CD8-positive, alpha-beta memory T cell (primary cell): ENCODE measurements around the gene KCNC1. TPM values are rescaled to one million over a fixed set of nuclear protein-coding genes. Genes with fewer than 3 reads are reported as not detected.

Experiments used
- CTCF ChIA-PET: fragments of 350-600 bp; sonication (Branson Sonifier 250); formaldehyde crosslinking; loops from one replicate; lab custom pipeline; 2021; ENCODE audit warnings: antibody characterized with exemption; lab: Charles Lee
- POLR2A ChIA-PET: fragments of 350-600 bp; sonication (Branson Sonifier 250); formaldehyde crosslinking; loops from one replicate; lab custom pipeline; 2021; ENCODE audit warnings: antibody characterized with exemption; lab: Charles Lee
- DNase-seq, 5 donors: peaks; one replicate each; pipeline versions ENCODE4 v3.0.0 to v3.0.0-alpha.2; 2020 to 2022; ENCODE audit warnings: mixed read lengths in 1 of 5
- H3K27ac ChIP-seq: one replicate; pipeline ENCODE4 v1.7.0; 2013; ENCODE audit warnings: low read depth, mild to moderate bottlenecking, low read length, moderate library complexity
- H3K27me3 ChIP-seq: 2 replicates; pipeline ENCODE4 v1.7.0; 2013; ENCODE audit warnings: low read length, mild to moderate bottlenecking; ENCODE audit not compliant: insufficient read depth, poor library complexity, severe bottlenecking
- H3K36me3 ChIP-seq: 2 replicates; pipeline ENCODE4 v1.7.0; 2013; ENCODE audit warnings: mild to moderate bottlenecking, low read length, moderate library complexity; ENCODE audit not compliant: insufficient read depth
- H3K4me1 ChIP-seq: 2 replicates; pipeline ENCODE4 v1.7.0; 2013; ENCODE audit warnings: mild to moderate bottlenecking, low read length, moderate library complexity; ENCODE audit not compliant: insufficient read depth
- H3K4me3 ChIP-seq: 2 replicates; pipeline ENCODE4 v1.7.0; 2013; ENCODE audit warnings: mild to moderate bottlenecking, low read length
- H3K9me3 ChIP-seq: 2 replicates; pipeline ENCODE4 v1.7.0; 2013; ENCODE audit warnings: mild to moderate bottlenecking, low read length
- H3K27ac Mint-ChIP-seq, 8 donors: one replicate each; pipeline ENCODE4 v1.8.0; 2020 to 2021; ENCODE audit warnings: mixed read lengths in 8 of 8, mild to moderate bottlenecking in 6 of 8, inconsistent platforms in 3 of 8, moderate library complexity in 3 of 8
- H3K27me3 Mint-ChIP-seq, 2 donors: one replicate each; pipeline ENCODE4 v1.8.0; 2020 to 2021; ENCODE audit warnings: mixed read lengths in 2 of 2, mild to moderate bottlenecking in 1 of 2, moderate library complexity in 1 of 2
- H3K36me3 Mint-ChIP-seq, 3 donors: one replicate each; pipeline ENCODE4 v1.8.0; 2020 to 2021; ENCODE audit warnings: mixed read lengths in 3 of 3, inconsistent platforms in 1 of 3, mild to moderate bottlenecking in 1 of 3
- H3K4me1 Mint-ChIP-seq, 3 donors: one replicate each; pipeline ENCODE4 v1.8.0; 2020 to 2021; ENCODE audit warnings: mixed read lengths in 3 of 3, inconsistent platforms in 1 of 3, mild to moderate bottlenecking in 1 of 3
- H3K4me3 Mint-ChIP-seq, 7 donors: one replicate each; pipeline ENCODE4 v1.8.0; 2020 to 2021; ENCODE audit warnings: mixed read lengths in 7 of 7, mild to moderate bottlenecking in 6 of 7, moderate library complexity in 4 of 7, inconsistent platforms in 2 of 7
- H3K9me3 Mint-ChIP-seq, 5 donors: one replicate each; pipeline ENCODE4 v1.8.0; 2020 to 2022; ENCODE audit warnings: mixed read lengths in 5 of 5, mild to moderate bottlenecking in 3 of 5, moderate library complexity in 2 of 5, inconsistent platforms in 1 of 5
- polyA plus RNA-seq: library from polyadenylated mRNA; unstranded; fragments of 300-500 nt; fragmentation: Illumina TruSeq; gene quantifications from one replicate; pipeline ENCODE4 v1.2.3, GENCODE V29; 2021
- total RNA-seq, 2 experiments: library from RNA; stranded (reverse); gene quantifications; one replicate each; pipeline ENCODE4 v1.2.3, GENCODE V29; 2021

KCNC1 gene
- total and polyA plus RNA-seq, 3 experiments from 2014 or later: not detected

DNA sequence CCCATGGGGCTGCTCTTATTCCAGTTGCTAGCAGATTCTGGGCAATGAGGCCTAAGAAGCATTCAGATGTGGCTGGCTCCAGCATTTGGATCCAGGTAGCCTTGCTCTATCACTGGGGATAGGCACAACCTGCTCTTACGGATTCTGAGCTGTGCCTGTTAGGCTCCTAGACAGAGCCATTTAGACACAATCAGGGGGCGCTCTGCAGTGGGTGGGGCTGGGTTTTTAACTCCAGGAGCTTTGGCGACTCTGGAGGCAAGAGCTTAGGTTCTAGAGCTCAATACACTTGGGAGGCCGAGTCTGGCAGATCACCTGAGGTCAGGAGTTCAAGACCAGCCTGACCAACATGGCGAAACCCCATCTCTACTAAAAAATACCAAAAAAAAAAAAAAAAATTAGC lies 32.0 kb downstream of the KCNC1 start:
- DNase-seq: peak in 1 of 5 donors; percentile 6
- H3K36me3 Mint-ChIP-seq: no peaks in the 10 kb centered on the region
- H3K9me3 Mint-ChIP-seq: no peaks in the 10 kb centered on the region
- Histone ChIP-seq H3K27ac (no peak overlapping the region), H3K4me1 (no peaks in the 10 kb centered on the region), H3K27me3 (no peaks in the 10 kb centered on the region), H3K4me3 (no peak overlapping the region), H3K9me3 (no peaks in the 10 kb centered on the region), H3K36me3 (no peaks in the 10 kb centered on the region)
- POLR2A ChIA-PET: no interaction called here
- H3K4me1 Mint-ChIP-seq: no peaks in the 10 kb centered on the region
- CTCF ChIA-PET: no interaction called here
- no peak overlapping the region for H3K4me3 Mint-ChIP-seq
- H3K27me3 Mint-ChIP-seq: peaks cover 4 to 14% of the 10 kb centered on the region in 2 donors
- H3K27ac Mint-ChIP-seq: no peak overlapping the region

DNA sequence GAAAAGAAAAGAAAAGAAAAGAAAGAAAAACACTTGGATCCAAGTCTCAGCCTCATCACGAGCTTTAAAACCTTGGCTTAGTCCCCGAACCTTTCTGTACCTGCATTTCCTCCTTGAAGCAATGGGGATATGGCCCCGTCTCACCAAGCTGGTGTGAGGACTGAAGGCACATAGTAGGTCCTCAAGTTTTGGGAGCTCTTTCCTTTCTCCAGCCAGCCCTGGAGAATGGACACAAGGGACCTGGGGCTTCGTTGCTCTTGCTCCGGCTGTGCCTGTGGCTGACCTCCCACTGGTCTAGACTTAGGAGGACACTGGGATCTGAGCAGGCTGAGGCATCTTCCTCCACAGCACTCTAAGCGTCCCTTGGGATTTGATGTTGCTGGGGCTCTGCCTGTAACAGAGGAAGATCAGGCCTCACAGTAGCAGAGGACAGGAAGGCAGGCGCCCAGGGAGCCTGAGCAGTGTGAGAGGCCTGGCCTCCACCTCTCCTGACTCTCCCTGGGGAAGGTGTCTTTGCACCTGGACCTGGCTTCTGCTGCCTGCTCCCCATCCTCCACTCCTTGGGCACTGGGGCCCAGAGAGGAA lies 32.8 kb downstream of the KCNC1 start:
- no peaks in the 10 kb centered on the region for H3K4me1 ChIP-seq
- no peaks in the 10 kb centered on the region for H3K27me3 ChIP-seq
- DNase-seq: peak in 1 of 5 donors; percentile 14
- H3K9me3 ChIP-seq: no peaks in the 10 kb centered on the region
- H3K36me3 ChIP-seq: no peaks in the 10 kb centered on the region
- ChIA-PET CTCF (no interaction called here), POLR2A (no interaction called here)
- H3K9me3 Mint-ChIP-seq: no peaks in the 10 kb centered on the region
- H3K27ac Mint-ChIP-seq: no peak overlapping the region
- H3K4me3 Mint-ChIP-seq: no peak overlapping the region
- H3K4me1 Mint-ChIP-seq: no peaks in the 10 kb centered on the region
- peaks cover 4 to 14% of the 10 kb centered on the region in 2 donors for H3K27me3 Mint-ChIP-seq
- H3K4me3 ChIP-seq: no peak overlapping the region
- no peaks in the 10 kb centered on the region for H3K36me3 Mint-ChIP-seq
- no peak overlapping the region for H3K27ac ChIP-seq

GRCh38 chr11:17767914-17768313 lies 33.3 kb downstream of the KCNC1 start:
- H3K27me3 ChIP-seq: no peaks in the 10 kb centered on the region

DNA sequence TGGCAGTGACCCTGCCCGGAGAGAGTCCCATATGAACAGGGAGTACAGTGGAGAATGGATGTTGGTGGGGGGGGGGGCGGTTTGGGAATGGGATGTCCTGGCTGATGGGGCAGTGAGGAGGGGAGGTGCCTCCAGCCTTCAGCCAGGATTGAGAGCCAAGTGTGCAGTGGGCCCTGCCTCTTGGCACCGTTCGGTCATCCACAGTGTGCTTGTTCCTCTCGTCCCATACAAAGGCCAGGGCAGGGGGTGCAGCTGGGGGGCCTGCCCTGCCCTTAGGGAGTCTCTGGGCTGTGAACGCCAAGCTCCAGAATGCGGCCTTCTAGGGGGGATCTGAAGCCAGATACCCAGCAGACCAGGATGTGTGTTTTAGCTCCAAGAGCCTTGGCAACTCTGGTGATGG lies 34.0 kb downstream of the KCNC1 start:
- Mint-ChIP-seq H3K27ac (no peak overlapping the region), H3K4me1 (no peaks in the 10 kb centered on the region), H3K4me3 (no peak overlapping the region), H3K36me3 (no peaks in the 10 kb centered on the region), H3K9me3 (no peaks in the 10 kb centered on the region), H3K27me3 (peaks cover 4 to 14% of the 10 kb centered on the region in 2 donors)
- Histone ChIP-seq H3K27me3 (no peaks in the 10 kb centered on the region), H3K9me3 (no peaks in the 10 kb centered on the region), H3K36me3 (no peaks in the 10 kb centered on the region), H3K4me1 (no peaks in the 10 kb centered on the region), H3K4me3 (no peak overlapping the region), H3K27ac (no peak overlapping the region)
- no peak for DNase-seq
- ChIA-PET CTCF (no interaction called here), POLR2A (no interaction called here)

More at GRCh38 chr11:17767914-17768313, 33.3 kb downstream of the KCNC1 start:
- peak in 1 of 5 donors; percentile 4 for DNase-seq
- Histone ChIP-seq H3K27ac (no peak overlapping the region), H3K9me3 (no peaks in the 10 kb centered on the region), H3K36me3 (no peaks in the 10 kb centered on the region), H3K4me3 (no peak overlapping the region), H3K4me1 (no peaks in the 10 kb centered on the region)
- Mint-ChIP-seq H3K9me3 (no peaks in the 10 kb centered on the region), H3K36me3 (no peaks in the 10 kb centered on the region), H3K4me3 (no peak overlapping the region), H3K27me3 (peaks cover 4 to 14% of the 10 kb centered on the region in 2 donors), H3K4me1 (no peaks in the 10 kb centered on the region), H3K27ac (no peak overlapping the region)
- ChIA-PET POLR2A (no interaction called here), CTCF (no interaction called here)

DNA sequence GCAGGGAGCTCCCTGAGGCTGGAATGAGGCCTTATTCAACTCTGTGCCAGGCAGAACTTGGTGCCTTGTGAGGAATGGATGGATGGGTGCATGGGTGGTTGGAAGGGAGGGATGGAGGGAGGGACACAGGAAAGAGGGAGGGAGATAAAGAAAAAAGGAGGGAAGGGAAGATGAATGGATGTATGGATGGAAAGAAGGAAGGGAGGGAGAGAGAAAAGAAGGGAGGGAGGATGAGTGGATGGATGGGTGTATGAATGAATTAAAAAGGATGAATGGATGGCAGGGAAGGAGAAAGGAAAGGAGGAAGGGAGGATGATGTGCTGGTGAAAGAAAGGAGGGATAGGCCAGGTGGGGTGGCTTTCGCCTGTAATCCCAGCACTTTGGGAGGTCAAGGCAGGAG lies 34.6 kb downstream of the KCNC1 start:
- Histone ChIP-seq H3K27ac (no peak overlapping the region), H3K27me3 (no peaks in the 10 kb centered on the region), H3K4me1 (no peaks in the 10 kb centered on the region), H3K36me3 (no peaks in the 10 kb centered on the region), H3K9me3 (no peaks in the 10 kb centered on the region), H3K4me3 (no peak overlapping the region)
- H3K9me3 Mint-ChIP-seq: no peaks in the 10 kb centered on the region
- ChIA-PET POLR2A (no interaction called here), CTCF (no interaction called here)
- peak in 1 of 5 donors; percentile 4 for DNase-seq
- no peak overlapping the region for H3K4me3 Mint-ChIP-seq
- H3K4me1 Mint-ChIP-seq: no peaks in the 10 kb centered on the region
- no peak overlapping the region for H3K27ac Mint-ChIP-seq
- no peaks in the 10 kb centered on the region for H3K36me3 Mint-ChIP-seq
- peaks cover 4 to 14% of the 10 kb centered on the region in 2 donors for H3K27me3 Mint-ChIP-seq

- Histone ChIP-seq H3K27ac (no peak overlapping the region), H3K4me1 (no peaks in the 10 kb centered on the region), H3K27me3 (no peaks in the 10 kb centered on the region), H3K36me3 (no peaks in the 10 kb centered on the region), H3K4me3 (no peak overlapping the region), H3K9me3 (no peaks in the 10 kb centered on the region)
- Mint-ChIP-seq H3K4me3 (no peak overlapping the region), H3K9me3 (no peaks in the 10 kb centered on the region), H3K27ac (peak overlapping the region in 1 of 8 donors; percentile 48), H3K4me1 (no peaks in the 10 kb centered on the region), H3K27me3 (peaks cover 4 to 10% of the 10 kb centered on the region in 2 donors), H3K36me3 (no peaks in the 10 kb centered on the region)
- DNase-seq: peak in 1 of 5 donors; percentile 30
- ChIA-PET CTCF (interaction anchor here (1.1 kb wide), 1 partner anchor 39 kb away, joined by 3 read pairs; no protein-coding TSS in a partner anchor), POLR2A (no interaction called here)
These were observed 35.6 kb downstream of the KCNC1 start for GRCh38 chr11:17770048-17770652.

- ChIA-PET POLR2A (no interaction called here), CTCF (interaction anchor here (1.1 kb wide), 1 partner anchor 40 kb away, joined by 3 read pairs; no protein-coding TSS in a partner anchor)
- no peaks in the 10 kb centered on the region for H3K9me3 Mint-ChIP-seq
- H3K27me3 Mint-ChIP-seq: peaks cover 4 to 5% of the 10 kb centered on the region in 2 donors
- H3K36me3 Mint-ChIP-seq: no peaks in the 10 kb centered on the region
- no peaks in the 10 kb centered on the region for H3K27me3 ChIP-seq
- no peaks in the 10 kb centered on the region for H3K4me1 ChIP-seq
- no peak overlapping the region for H3K4me3 ChIP-seq
- H3K27ac Mint-ChIP-seq: no peak overlapping the region
- H3K9me3 ChIP-seq: no peaks in the 10 kb centered on the region
- H3K27ac ChIP-seq: no peak overlapping the region
- H3K4me3 Mint-ChIP-seq: no peak overlapping the region
- no peak for DNase-seq
- H3K4me1 Mint-ChIP-seq: no peaks in the 10 kb centered on the region
- H3K36me3 ChIP-seq: no peaks in the 10 kb centered on the region
These were observed 36.3 kb downstream of the KCNC1 start for GRCh38 chr11:17770917-17771316.

GRCh38 chr11:17771415-17771814 lies 36.8 kb downstream of the KCNC1 start:
- H3K4me3 Mint-ChIP-seq: no peak overlapping the region
- CTCF ChIA-PET: interaction anchor here (1.1 kb wide), 1 partner anchor 41 kb away, joined by 3 read pairs; no protein-coding TSS in a partner anchor
- no peak overlapping the region for H3K27ac Mint-ChIP-seq
- Histone ChIP-seq H3K36me3 (no peaks in the 10 kb centered on the region), H3K27me3 (no peaks in the 10 kb centered on the region), H3K4me1 (no peaks in the 10 kb centered on the region), H3K9me3 (no peaks in the 10 kb centered on the region), H3K4me3 (no peak overlapping the region), H3K27ac (no peak overlapping the region)
- H3K36me3 Mint-ChIP-seq: no peaks in the 10 kb centered on the region
- H3K9me3 Mint-ChIP-seq: no peaks in the 10 kb centered on the region
- no peaks in the 10 kb centered on the region for H3K4me1 Mint-ChIP-seq
- POLR2A ChIA-PET: no interaction called here
- DNase-seq: peak in 1 of 5 donors; percentile 37
- H3K27me3 Mint-ChIP-seq: peaks cover 0 to 4% of the 10 kb centered on the region in 2 donors
